HepG2 (cell line): ENCODE results near the gene S100A6. TPM values are rescaled to one million over a fixed set of nuclear protein-coding genes. Genes with fewer than 3 reads are reported as not detected.

Experiments used
- FOXO1 ChIP-seq: sonication (generic); formaldehyde crosslinking; IDR thresholded peaks from 2 replicates; pipeline ENCODE4 v1.4.0; 2020; ENCODE audit warnings: missing genetic modification reagents
- GATAD2A ChIP-seq: IDR thresholded peaks from 2 replicates; pipeline ENCODE4 v1.6.1; 2016
- HNF4G ChIP-seq, 2 experiments: sonication (generic) in 1 of 2; formaldehyde crosslinking in 1 of 2; IDR thresholded peaks; 2 replicates each; pipeline versions ENCODE4 v1.4.0 to v1.6.1; 2011 to 2020; ENCODE audit warnings: borderline replicate concordance in 2 of 2, low read depth in 2 of 2, mild to moderate bottlenecking in 2 of 2, low read length in 1 of 2, missing genetic modification reagents in 1 of 2, moderate library complexity in 1 of 2
- IRX3 ChIP-seq: sonication (generic); formaldehyde crosslinking; IDR thresholded peaks from 2 replicates; pipeline ENCODE4 v1.8.1; 2023; ENCODE audit warnings: mild to moderate bottlenecking, low read depth, missing genetic modification reagents, borderline replicate concordance
- KLF12 ChIP-seq: sonication (generic); formaldehyde crosslinking; IDR thresholded peaks from 2 replicates; pipeline ENCODE4 v1.4.0; 2020; ENCODE audit warnings: missing genetic modification reagents, borderline replicate concordance
- MAZ ChIP-seq, 2 experiments: sonication (generic) in 1 of 2; formaldehyde crosslinking in 1 of 2; IDR thresholded peaks; 2 replicates each; pipeline versions ENCODE4 v1.5.0 to v1.6.1; 2012 to 2020; ENCODE audit warnings: low read depth in 2 of 2, mild to moderate bottlenecking in 2 of 2, borderline replicate concordance in 1 of 2, improper control_type of control experiment in 1 of 2, low read length in 1 of 2, missing genetic modification reagents in 1 of 2, moderate library complexity in 1 of 2
- MIER3 ChIP-seq: IDR thresholded peaks from 2 replicates; pipeline ENCODE4 v1.6.1; 2016; ENCODE audit warnings: missing compliant biosample characterization, borderline replicate concordance
- PHF20 ChIP-seq: sonication (generic); formaldehyde crosslinking; IDR thresholded peaks from 2 replicates; pipeline ENCODE4 v1.5.0; 2020; ENCODE audit warnings: mild to moderate bottlenecking, missing genetic modification reagents
- PHF8 ChIP-seq: sonication (generic); formaldehyde crosslinking; IDR thresholded peaks from 2 replicates; pipeline ENCODE4 v1.5.0; 2020; ENCODE audit warnings: missing genetic modification reagents
- SMARCC2 ChIP-seq: fragments of 450-650 bp; IDR thresholded peaks from 2 replicates; pipeline ENCODE4 v1.6.1; 2017; ENCODE audit warnings: antibody characterized with exemption, mild to moderate bottlenecking
- SOX13 ChIP-seq, 3 experiments: fragments of 450-650 bp in 1 of 3; sonication (generic) in 1 of 3; formaldehyde crosslinking in 1 of 3; IDR thresholded peaks in 2 of 3; conservative IDR thresholded peaks in 1 of 3; 2 replicates each; pipeline versions ENCODE4 v1.5.0 to v1.6.1; 2016 to 2020; ENCODE audit warnings: antibody characterized with exemption in 1 of 3, mild to moderate bottlenecking in 1 of 3, missing compliant biosample characterization in 1 of 3, missing genetic modification reagents in 1 of 3, moderate library complexity in 1 of 3
- TARDBP ChIP-seq: sonication (generic); formaldehyde crosslinking; IDR thresholded peaks from 2 replicates; pipeline ENCODE4 v1.8.0; 2022; ENCODE audit warnings: mild to moderate bottlenecking, missing genetic modification reagents
- TBX2 ChIP-seq: sonication (generic); formaldehyde crosslinking; IDR thresholded peaks from 2 replicates; pipeline ENCODE4 v1.5.0; 2020; ENCODE audit warnings: missing genetic modification reagents, mild to moderate bottlenecking, borderline replicate concordance
- YY1 ChIP-seq: IDR thresholded peaks from 2 replicates; pipeline ENCODE4 v1.6.1; 2011; ENCODE audit warnings: low read length, low read depth, moderate library complexity, mild to moderate bottlenecking; ENCODE audit not compliant: insufficient read depth, insufficient replicate concordance
- ZFP1 ChIP-seq: IDR thresholded peaks from 2 replicates; pipeline ENCODE4 v1.6.1; 2016
- ZNF160 ChIP-seq: sonication (generic); formaldehyde crosslinking; IDR thresholded peaks from 2 replicates; pipeline ENCODE4 v1.8.0; 2022; ENCODE audit warnings: mild to moderate bottlenecking, inconsistent platforms, missing genetic modification reagents
- ZNF33A ChIP-seq: sonication (generic); formaldehyde crosslinking; IDR thresholded peaks from 2 replicates; pipeline ENCODE4 v1.5.1; 2020; ENCODE audit warnings: missing genetic modification reagents, mild to moderate bottlenecking, moderate library complexity, borderline replicate concordance
- ZNF543 ChIP-seq: sonication (generic); formaldehyde crosslinking; IDR thresholded peaks from 2 replicates; pipeline ENCODE4 v1.4.0; 2020; ENCODE audit warnings: mild to moderate bottlenecking, missing genetic modification reagents
- ZNF562 ChIP-seq: sonication (generic); formaldehyde crosslinking; IDR thresholded peaks from 2 replicates; pipeline ENCODE4 v1.8.0; 2022; ENCODE audit warnings: missing genetic modification reagents, borderline replicate concordance
- ZSCAN25 ChIP-seq: sonication (generic); formaldehyde crosslinking; IDR thresholded peaks from 2 replicates; pipeline ENCODE4 v1.8.0; 2022; ENCODE audit warnings: mild to moderate bottlenecking, missing genetic modification reagents
- polyA plus RNA-seq, 8 experiments: library from polyadenylated mRNA; depleted of rRNA in 3 of 8; stranded (reverse) in 7 of 8; unstranded in 1 of 8; fragments of >200 nt; fragmentation: Illumina TruSeq in 4 of 8; extraction: Trizol in 4 of 8; gene quantifications; 2 replicates each; pipeline versions ENCODE4 v1.2.1 to v1.2.3, GENCODE V29; 2011 to 2016; ENCODE audit warnings: low read depth in 4 of 8, missing spikeins in 1 of 8, mixed read lengths in 1 of 8; ENCODE audit not compliant: insufficient read depth in 1 of 8
- total RNA-seq, 5 experiments: library from RNA; depleted of rRNA; stranded (reverse); fragments of >200 nt; fragmentation: Illumina TruSeq; extraction: Trizol; gene quantifications; 2 replicates each; pipeline ENCODE4 v1.2.3, GENCODE V29; 2016; ENCODE audit warnings: low read depth in 1 of 5
- TF ChIP-seq, protein P1 (sequence below): IDR thresholded peaks from 2 replicates; pipeline ENCODE4 v1.6.1; 2018; ENCODE audit warnings: missing genetic modification reagents, mild to moderate bottlenecking, missing compliant biosample characterization
- TF ChIP-seq, protein P2 (sequence below): sonication (generic); formaldehyde crosslinking; IDR thresholded peaks from 2 replicates; pipeline ENCODE4 v1.5.0; 2020; ENCODE audit warnings: missing genetic modification reagents, mild to moderate bottlenecking, borderline replicate concordance
- TF ChIP-seq, protein P3 (sequence below): sonication (generic); formaldehyde crosslinking; IDR thresholded peaks from 2 replicates; pipeline ENCODE4 v1.9.0; 2022; ENCODE audit warnings: low read depth, missing genetic modification reagents
- TF ChIP-seq, protein P4 (sequence below): sonication (generic); formaldehyde crosslinking; IDR thresholded peaks from 2 replicates; pipeline ENCODE4 v1.5.0; 2020; ENCODE audit warnings: missing genetic modification reagents

The S100A6 gene
- total and polyA plus RNA-seq, 2 of the 13 experiments (the other 11 are each of a cell fraction or from before 2014, with no cell fraction given) = 72.9 to 85.0 TPM

DNA sequence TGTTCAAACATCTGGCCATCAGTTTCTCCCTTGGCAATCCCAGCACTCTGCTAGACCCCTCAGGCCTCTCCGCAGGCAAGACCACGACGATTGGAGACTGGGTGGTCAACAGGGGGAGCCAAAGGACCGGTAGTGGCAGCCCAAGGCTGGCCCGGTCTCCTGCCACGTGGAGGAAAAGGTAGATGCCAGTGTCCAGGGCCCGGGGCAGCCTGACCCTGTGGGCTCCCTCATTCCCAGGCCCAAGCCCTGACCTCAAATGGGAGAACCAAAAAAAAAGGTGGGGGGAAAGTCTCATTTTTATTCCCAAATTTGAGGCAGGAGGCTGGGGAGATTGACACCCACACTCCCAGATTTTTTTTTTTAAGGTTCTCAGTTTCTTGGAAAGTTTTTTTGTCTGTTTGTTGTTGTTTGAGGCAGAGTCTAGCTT is 24.8 kb downstream of the S100A6 start (continued):
- TF ChIP-seq IRX3 (CRISPR knock-in tag) (no peak), FOXO1 (no peak), MAZ (IDR thresholded peaks at IDR 0.05; ENCODE audit: borderline replicate concordance, low read depth, low read length) (no peak), MAZ (CRISPR knock-in tag; IDR thresholded peaks at IDR 0.05; ENCODE audit: low read depth) (0 out of 2 replicates have a peak, but pooled peaks have one; percentile 30), ZNF33A (CRISPR knock-in tag) (no peak), ZSCAN25 (CRISPR knock-in tag) (no peak), TBX2 (CRISPR knock-in tag) (peak; percentile 41; the same call in 1 of the 2 replicates), ZNF543 (CRISPR knock-in tag) (no peak), ZFP1 (no peak), HNF4G (IDR thresholded peaks at IDR 0.05; ENCODE audit: borderline replicate concordance, low read depth, low read length) (no peak), HNF4G (CRISPR knock-in tag; IDR thresholded peaks at IDR 0.05; ENCODE audit: borderline replicate concordance, low read depth) (no peak), YY1 (peak; percentile 53), SOX13 (IDR thresholded peaks at IDR 0.05) (no peak), SOX13 (CRISPR knock-in tag; conservative IDR thresholded peaks at IDR 0.05 in 1 of 2, IDR thresholded peaks at IDR 0.05 in 1 of 2) (peak in 1 of 2 experiments; percentile 37; a peak in 1 of 4 replicates), TARDBP (CRISPR knock-in tag) (peak; percentile 58; the same call in 1 of the 2 replicates), ZNF160 (no peak), PHF8 (CRISPR knock-in tag) (0 out of 2 replicates have a peak, but pooled peaks have one; percentile 26), GATAD2A (CRISPR knock-in tag) (peak; percentile 72), PHF20 (CRISPR knock-in tag) (no peak), ZNF562 (no peak), KLF12 (CRISPR knock-in tag) (no peak), SMARCC2 (no peak), MIER3 (CRISPR knock-in tag) (peak; percentile 70; the same call in 1 of the 2 replicates)
- TF ChIP-seq, protein P1, sequence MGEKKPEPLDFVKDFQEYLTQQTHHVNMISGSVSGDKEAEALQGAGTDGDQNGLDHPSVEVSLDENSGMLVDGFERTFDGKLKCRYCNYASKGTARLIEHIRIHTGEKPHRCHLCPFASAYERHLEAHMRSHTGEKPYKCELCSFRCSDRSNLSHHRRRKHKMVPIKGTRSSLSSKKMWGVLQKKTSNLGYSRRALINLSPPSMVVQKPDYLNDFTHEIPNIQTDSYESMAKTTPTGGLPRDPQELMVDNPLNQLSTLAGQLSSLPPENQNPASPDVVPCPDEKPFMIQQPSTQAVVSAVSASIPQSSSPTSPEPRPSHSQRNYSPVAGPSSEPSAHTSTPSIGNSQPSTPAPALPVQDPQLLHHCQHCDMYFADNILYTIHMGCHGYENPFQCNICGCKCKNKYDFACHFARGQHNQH (CRISPR knock-in tag) = 0 out of 2 replicates have a peak, but pooled peaks have one; percentile 44
- TF ChIP-seq, protein P2, sequence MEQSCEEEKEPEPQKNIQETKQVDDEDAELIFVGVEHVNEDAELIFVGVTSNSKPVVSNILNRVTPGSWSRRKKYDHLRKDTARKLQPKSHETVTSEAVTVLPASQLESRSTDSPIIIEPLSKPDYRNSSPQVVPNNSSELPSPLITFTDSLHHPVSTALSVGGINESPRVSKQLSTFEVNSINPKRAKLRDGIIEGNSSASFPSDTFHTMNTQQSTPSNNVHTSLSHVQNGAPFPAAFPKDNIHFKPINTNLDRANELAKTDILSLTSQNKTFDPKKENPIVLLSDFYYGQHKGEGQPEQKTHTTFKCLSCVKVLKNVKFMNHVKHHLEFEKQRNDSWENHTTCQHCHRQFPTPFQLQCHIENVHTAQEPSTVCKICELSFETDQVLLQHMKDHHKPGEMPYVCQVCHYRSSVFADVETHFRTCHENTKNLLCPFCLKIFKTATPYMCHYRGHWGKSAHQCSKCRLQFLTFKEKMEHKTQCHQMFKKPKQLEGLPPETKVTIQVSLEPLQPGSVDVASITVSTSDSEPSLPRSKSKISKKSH (CRISPR knock-in tag) = 0 out of 2 replicates have a peak, but pooled peaks have one; percentile 29
- TF ChIP-seq, protein P3, sequence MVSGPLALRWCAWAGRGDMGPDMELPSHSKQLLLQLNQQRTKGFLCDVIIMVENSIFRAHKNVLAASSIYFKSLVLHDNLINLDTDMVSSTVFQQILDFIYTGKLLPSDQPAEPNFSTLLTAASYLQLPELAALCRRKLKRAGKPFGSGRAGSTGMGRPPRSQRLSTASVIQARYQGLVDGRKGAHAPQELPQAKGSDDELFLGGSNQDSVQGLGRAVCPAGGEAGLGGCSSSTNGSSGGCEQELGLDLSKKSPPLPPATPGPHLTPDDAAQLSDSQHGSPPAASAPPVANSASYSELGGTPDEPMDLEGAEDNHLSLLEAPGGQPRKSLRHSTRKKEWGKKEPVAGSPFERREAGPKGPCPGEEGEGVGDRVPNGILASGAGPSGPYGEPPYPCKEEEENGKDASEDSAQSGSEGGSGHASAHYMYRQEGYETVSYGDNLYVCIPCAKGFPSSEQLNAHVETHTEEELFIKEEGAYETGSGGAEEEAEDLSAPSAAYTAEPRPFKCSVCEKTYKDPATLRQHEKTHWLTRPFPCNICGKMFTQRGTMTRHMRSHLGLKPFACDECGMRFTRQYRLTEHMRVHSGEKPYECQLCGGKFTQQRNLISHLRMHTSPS (CRISPR knock-in tag) = 0 out of 2 replicates have a peak, but pooled peaks have one; percentile 30
- TF ChIP-seq, protein P4, sequence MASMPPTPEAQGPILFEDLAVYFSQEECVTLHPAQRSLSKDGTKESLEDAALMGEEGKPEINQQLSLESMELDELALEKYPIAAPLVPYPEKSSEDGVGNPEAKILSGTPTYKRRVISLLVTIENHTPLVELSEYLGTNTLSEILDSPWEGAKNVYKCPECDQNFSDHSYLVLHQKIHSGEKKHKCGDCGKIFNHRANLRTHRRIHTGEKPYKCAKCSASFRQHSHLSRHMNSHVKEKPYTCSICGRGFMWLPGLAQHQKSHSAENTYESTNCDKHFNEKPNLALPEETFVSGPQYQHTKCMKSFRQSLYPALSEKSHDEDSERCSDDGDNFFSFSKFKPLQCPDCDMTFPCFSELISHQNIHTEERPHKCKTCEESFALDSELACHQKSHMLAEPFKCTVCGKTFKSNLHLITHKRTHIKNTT (CRISPR knock-in tag) = no peak
